HepG2 (cell line): ENCODE results near the gene R3HDM1. TPM values are rescaled to one million over a fixed set of nuclear protein-coding genes. Genes with fewer than 3 reads are reported as not detected.

Experiments used
- ESRRA ChIP-seq: sonication (generic); formaldehyde crosslinking; IDR thresholded peaks from 2 replicates; pipeline ENCODE4 v1.5.1; 2020; ENCODE audit warnings: mild to moderate bottlenecking, low read depth, missing genetic modification reagents
- HIVEP1 ChIP-seq: sonication (generic); formaldehyde crosslinking; IDR thresholded peaks from 2 replicates; pipeline ENCODE4 v1.4.0; 2020; ENCODE audit warnings: mild to moderate bottlenecking, missing genetic modification reagents
- HMG20A ChIP-seq: IDR thresholded peaks from 2 replicates; pipeline ENCODE4 v1.6.1; 2016; ENCODE audit warnings: borderline replicate concordance
- HNRNPL ChIP-seq: fragments of 200-400 bp; formaldehyde crosslinking; IDR thresholded peaks from 2 replicates; pipeline ENCODE4 v1.6.1; 2017; ENCODE audit warnings: mild to moderate bottlenecking, low read depth, low read length
- KAT8 ChIP-seq: IDR thresholded peaks from 2 replicates; pipeline ENCODE4 v1.6.1; 2016; ENCODE audit warnings: missing genetic modification reagents, missing compliant biosample characterization
- RXRB ChIP-seq: IDR thresholded peaks from 2 replicates; pipeline ENCODE4 v1.6.1; 2016; ENCODE audit warnings: borderline replicate concordance, missing genetic modification reagents, missing compliant biosample characterization
- TAF15 ChIP-seq: fragments of 200-400 bp; formaldehyde crosslinking; IDR thresholded peaks from one replicate; pipeline ENCODE4 v1.6.1; 2018; ENCODE audit warnings: mild to moderate bottlenecking, low read depth, low read length; ENCODE audit not compliant: poor library complexity, severe bottlenecking
- TARDBP ChIP-seq: sonication (generic); formaldehyde crosslinking; IDR thresholded peaks from 2 replicates; pipeline ENCODE4 v1.8.0; 2022; ENCODE audit warnings: mild to moderate bottlenecking, missing genetic modification reagents
- ZKSCAN8 ChIP-seq: IDR thresholded peaks from 2 replicates; pipeline ENCODE4 v1.6.1; 2016; ENCODE audit warnings: borderline replicate concordance, missing genetic modification reagents, missing compliant biosample characterization
- ZNF10 ChIP-seq: sonication (generic); formaldehyde crosslinking; IDR thresholded peaks from 2 replicates; pipeline ENCODE4 v1.4.0; 2020; ENCODE audit warnings: mild to moderate bottlenecking, low read depth, missing genetic modification reagents, borderline replicate concordance
- ZNF253 ChIP-seq: sonication (generic); formaldehyde crosslinking; IDR thresholded peaks from 2 replicates; pipeline ENCODE4 v1.8.0; 2022; ENCODE audit warnings: mild to moderate bottlenecking, missing genetic modification reagents, borderline replicate concordance
- ZNF33B ChIP-seq: sonication (generic); formaldehyde crosslinking; IDR thresholded peaks from 2 replicates; pipeline ENCODE4 v1.5.1; 2020; ENCODE audit warnings: mild to moderate bottlenecking, missing genetic modification reagents
- ZNF605 ChIP-seq: sonication (generic); formaldehyde crosslinking; IDR thresholded peaks from 2 replicates; pipeline ENCODE4 v1.8.0; 2022; ENCODE audit warnings: mild to moderate bottlenecking, missing genetic modification reagents
- ZNF607 ChIP-seq: sonication (generic); formaldehyde crosslinking; IDR thresholded peaks from 2 replicates; pipeline ENCODE4 v1.5.1; 2020; ENCODE audit warnings: missing genetic modification reagents, mild to moderate bottlenecking, borderline replicate concordance
- ZNF678 ChIP-seq: sonication (generic); formaldehyde crosslinking; IDR thresholded peaks from 2 replicates; pipeline ENCODE4 v1.4.0; 2020; ENCODE audit warnings: mild to moderate bottlenecking, missing genetic modification reagents
- ZNF777 ChIP-seq: sonication (generic); formaldehyde crosslinking; IDR thresholded peaks from 2 replicates; pipeline ENCODE4 v1.4.0; 2020; ENCODE audit warnings: missing genetic modification reagents
- ZNF879 ChIP-seq: sonication (generic); formaldehyde crosslinking; IDR thresholded peaks from 2 replicates; pipeline ENCODE4 v1.8.1; 2023; ENCODE audit warnings: missing genetic modification reagents
- ZSCAN25 ChIP-seq: sonication (generic); formaldehyde crosslinking; IDR thresholded peaks from 2 replicates; pipeline ENCODE4 v1.8.0; 2022; ENCODE audit warnings: mild to moderate bottlenecking, missing genetic modification reagents
- polyA plus RNA-seq, 8 experiments: library from polyadenylated mRNA; depleted of rRNA in 3 of 8; stranded (reverse) in 7 of 8; unstranded in 1 of 8; fragments of >200 nt; fragmentation: Illumina TruSeq in 4 of 8; extraction: Trizol in 4 of 8; gene quantifications; 2 replicates each; pipeline versions ENCODE4 v1.2.1 to v1.2.3, GENCODE V29; 2011 to 2016; ENCODE audit warnings: low read depth in 4 of 8, missing spikeins in 1 of 8, mixed read lengths in 1 of 8; ENCODE audit not compliant: insufficient read depth in 1 of 8
- total RNA-seq, 5 experiments: library from RNA; depleted of rRNA; stranded (reverse); fragments of >200 nt; fragmentation: Illumina TruSeq; extraction: Trizol; gene quantifications; 2 replicates each; pipeline ENCODE4 v1.2.3, GENCODE V29; 2016; ENCODE audit warnings: low read depth in 1 of 5
- TF ChIP-seq, protein P1 (sequence below): sonication (generic); formaldehyde crosslinking; IDR thresholded peaks from 2 replicates; pipeline ENCODE4 v1.8.0; 2022; ENCODE audit warnings: missing genetic modification reagents, mild to moderate bottlenecking, moderate library complexity, borderline replicate concordance
- TF ChIP-seq, protein P2 (sequence below), 2 experiments: sonication (generic) in 1 of 2; formaldehyde crosslinking in 1 of 2; IDR thresholded peaks; 2 replicates each; pipeline versions ENCODE4 v1.5.1 to v1.6.1; 2011 to 2020; ENCODE audit warnings: borderline replicate concordance in 1 of 2, low read depth in 1 of 2, low read length in 1 of 2, mild to moderate bottlenecking in 1 of 2, missing genetic modification reagents in 1 of 2, moderate library complexity in 1 of 2

R3HDM1 gene
- total and polyA plus RNA-seq, 2 of the 13 experiments (the other 11 are each of a cell fraction or from before 2014, with no cell fraction given) = 15.7 to 54.3 TPM

DNA sequence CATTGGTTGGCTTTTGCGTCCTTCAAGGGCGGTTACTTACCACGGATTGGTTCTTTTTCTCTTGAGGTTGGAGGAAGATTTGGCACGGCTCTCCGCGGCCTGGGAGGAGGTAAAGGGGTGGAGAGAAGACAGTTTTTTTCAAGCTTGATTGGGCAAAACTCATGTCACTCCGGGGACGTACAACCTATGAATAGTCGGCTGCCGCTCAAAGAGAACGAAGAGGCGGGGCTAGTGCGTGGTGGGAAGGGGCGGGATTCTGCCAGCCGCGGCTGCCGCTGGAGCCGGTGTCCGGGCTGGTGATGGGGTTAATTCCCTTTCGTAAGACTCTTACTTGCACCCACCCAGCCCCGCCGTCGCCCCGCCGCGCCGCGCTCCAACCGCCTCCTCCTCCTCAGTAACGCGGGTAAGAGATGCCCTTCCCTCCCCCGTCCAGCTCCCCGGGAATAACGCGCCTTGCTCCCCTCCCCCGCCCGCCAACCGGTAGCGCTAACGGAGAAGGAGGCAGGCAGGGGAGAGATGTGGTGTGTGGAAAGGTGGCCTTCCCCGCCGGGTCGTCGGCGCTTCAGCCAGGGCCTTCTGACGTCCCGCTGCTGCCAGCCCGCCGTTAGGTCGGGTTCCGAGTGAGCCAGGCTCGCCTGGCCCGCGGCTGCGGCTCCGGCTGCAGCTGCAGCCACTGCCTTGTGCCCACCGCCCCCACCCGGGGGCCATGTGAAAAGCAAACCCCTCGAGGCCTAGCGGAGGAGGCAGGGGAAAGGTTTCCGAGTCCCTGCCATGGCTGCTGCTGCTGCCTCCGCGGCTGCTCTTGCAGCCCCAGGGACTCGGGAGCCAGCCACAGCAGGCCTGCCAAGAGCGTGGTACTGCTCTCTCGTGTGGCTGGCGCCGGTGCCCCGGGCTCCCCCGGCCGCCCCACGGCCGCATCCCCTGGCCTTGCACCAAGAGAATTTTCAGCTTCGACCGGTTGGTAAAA lies at the start of gene R3HDM1 (continued):
- TF ChIP-seq, protein P1, sequence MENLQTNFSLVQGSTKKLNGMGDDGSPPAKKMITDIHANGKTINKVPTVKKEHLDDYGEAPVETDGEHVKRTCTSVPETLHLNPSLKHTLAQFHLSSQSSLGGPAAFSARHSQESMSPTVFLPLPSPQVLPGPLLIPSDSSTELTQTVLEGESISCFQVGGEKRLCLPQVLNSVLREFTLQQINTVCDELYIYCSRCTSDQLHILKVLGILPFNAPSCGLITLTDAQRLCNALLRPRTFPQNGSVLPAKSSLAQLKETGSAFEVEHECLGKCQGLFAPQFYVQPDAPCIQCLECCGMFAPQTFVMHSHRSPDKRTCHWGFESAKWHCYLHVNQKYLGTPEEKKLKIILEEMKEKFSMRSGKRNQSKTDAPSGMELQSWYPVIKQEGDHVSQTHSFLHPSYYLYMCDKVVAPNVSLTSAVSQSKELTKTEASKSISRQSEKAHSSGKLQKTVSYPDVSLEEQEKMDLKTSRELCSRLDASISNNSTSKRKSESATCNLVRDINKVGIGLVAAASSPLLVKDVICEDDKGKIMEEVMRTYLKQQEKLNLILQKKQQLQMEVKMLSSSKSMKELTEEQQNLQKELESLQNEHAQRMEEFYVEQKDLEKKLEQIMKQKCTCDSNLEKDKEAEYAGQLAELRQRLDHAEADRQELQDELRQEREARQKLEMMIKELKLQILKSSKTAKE (CRISPR knock-in tag) = no peak; the same call in 1 of the 2 replicates
- TF ChIP-seq TARDBP = peak; percentile 42; the same call in 1 of the 2 replicates
- TF ChIP-seq ZNF10 (CRISPR knock-in tag) = no peak
- no peak for TF ChIP-seq ZKSCAN8 (CRISPR knock-in tag)
- TF ChIP-seq ZNF777 = peak; percentile 53; the same call in 1 of the 2 replicates
- peak; percentile 80; the same call in 1 of the 2 replicates for TF ChIP-seq ZNF678 (CRISPR knock-in tag)
- TF ChIP-seq ZNF879 = no peak
- peak; percentile 78 for TF ChIP-seq KAT8 (CRISPR knock-in tag)
- TF ChIP-seq ZNF33B (CRISPR knock-in tag) = no peak
- TF ChIP-seq ZSCAN25 (CRISPR knock-in tag) = no peak
- peak; percentile 89 for TF ChIP-seq ZNF605 (CRISPR knock-in tag)
- peak; percentile 54 for TF ChIP-seq ZNF607 (CRISPR knock-in tag)
- 0 out of 2 replicates have a peak, but pooled peaks have one; percentile 22 for TF ChIP-seq ZNF253 (CRISPR knock-in tag)
- TF ChIP-seq HIVEP1 (CRISPR knock-in tag) = peak; percentile 90
- no peak for TF ChIP-seq TAF15
- no peak; the same call in 1 of the 2 replicates for TF ChIP-seq RXRB (CRISPR knock-in tag)
- TF ChIP-seq HNRNPL = peak; percentile 83
- no peak for TF ChIP-seq HMG20A (CRISPR knock-in tag)
- peak; percentile 58 for TF ChIP-seq ESRRA (CRISPR knock-in tag)
- TF ChIP-seq, protein P2, sequence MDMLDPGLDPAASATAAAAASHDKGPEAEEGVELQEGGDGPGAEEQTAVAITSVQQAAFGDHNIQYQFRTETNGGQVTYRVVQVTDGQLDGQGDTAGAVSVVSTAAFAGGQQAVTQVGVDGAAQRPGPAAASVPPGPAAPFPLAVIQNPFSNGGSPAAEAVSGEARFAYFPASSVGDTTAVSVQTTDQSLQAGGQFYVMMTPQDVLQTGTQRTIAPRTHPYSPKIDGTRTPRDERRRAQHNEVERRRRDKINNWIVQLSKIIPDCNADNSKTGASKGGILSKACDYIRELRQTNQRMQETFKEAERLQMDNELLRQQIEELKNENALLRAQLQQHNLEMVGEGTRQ (IDR thresholded peaks at IDR 0.05; ENCODE audit: low read depth, low read length) = no peak
- TF ChIP-seq, protein P2 (CRISPR knock-in tag; IDR thresholded peaks at IDR 0.05; ENCODE audit: borderline replicate concordance) = no peak
